Endothelial cell of umbilical vein (primary cell): ENCODE results near the gene NEDD9. TPM values are rescaled to one million over a fixed set of nuclear protein-coding genes. Genes with fewer than 3 reads are reported as not detected.

ENCODE experiments used
- BruUV-seq: library from RNA; stranded (reverse); fragments of 400-500 nt; replicated peaks from 2 replicates; lab custom pipeline; 2021; lab: Mats Ljungman, UMichigan
- CTCF ChIA-PET: fragments of 300-600, 350-600 bp; sonication (Branson Sonifier 250); formaldehyde crosslinking; loops from one replicate; lab custom pipeline; 2021; ENCODE audit warnings: antibody characterized with exemption, inconsistent platforms; lab: Charles Lee
- POLR2A ChIA-PET: fragments of 300-600, 350-600 bp; sonication (Branson Sonifier 250); formaldehyde crosslinking; loops from one replicate; lab custom pipeline; 2021; ENCODE audit warnings: antibody characterized with exemption, inconsistent platforms; lab: Charles Lee
- DNase-seq: peaks from one replicate; pipeline ENCODE4 v3.0.0-alpha.2; 2011; ENCODE audit warnings: low read depth, low spot score
- FAIRE-seq: peaks from 2 replicates; lab custom pipeline; 2011; peaks lifted over from hg19 to GRCh38; lab: Jason Lieb, UNC
- H2AFZ ChIP-seq: 2 replicates; pipeline ENCODE4 v1.6.0; 2012; ENCODE audit warnings: low read depth, low read length, control low read depth, inconsistent platforms
- H3K27ac ChIP-seq: 2 replicates; pipeline ENCODE4 v1.5.1; 2011; ENCODE audit warnings: low read depth, mild to moderate bottlenecking, control low read depth, low read length, moderate library complexity; ENCODE audit not compliant: insufficient read depth
- H3K27me3 ChIP-seq, 2 experiments: 2 replicates each; pipeline versions ENCODE4 v1.6.0 to v1.6.1; 2011; ENCODE audit warnings: low read length in 2 of 2, mixed read lengths in 1 of 2; ENCODE audit not compliant: control insufficient read depth in 2 of 2, insufficient read depth in 2 of 2
- H3K36me3 ChIP-seq, 2 experiments: 2 replicates in 1 of 2; 3 replicates in 1 of 2; pipeline ENCODE4 v1.5.1; 2011; ENCODE audit warnings: low read length in 2 of 2, mild to moderate bottlenecking in 1 of 2, moderate library complexity in 1 of 2; ENCODE audit not compliant: control insufficient read depth in 2 of 2, insufficient read depth in 2 of 2; ENCODE audit errors: extremely low read depth in 1 of 2
- H3K4me1 ChIP-seq: 3 replicates; pipeline ENCODE4 v1.5.1; 2011; ENCODE audit warnings: mild to moderate bottlenecking, low read length; ENCODE audit not compliant: control insufficient read depth, insufficient read depth; ENCODE audit errors: extremely low read depth
- H3K4me2 ChIP-seq: 2 replicates; pipeline ENCODE4 v1.6.1; 2011; ENCODE audit warnings: low read length, control low read depth, mixed read lengths; ENCODE audit not compliant: insufficient read depth
- H3K4me3 ChIP-seq, 3 experiments: fragments of 200-600 bp in 1 of 3; sonication (generic), shearing (Covaris generic) in 1 of 3; replicated peaks in 1 of 3; 2 replicates each; pipeline ENCODE4 v1.5.1; 2011 to 2016; ENCODE audit warnings: control low read depth in 3 of 3, low read length in 3 of 3, mild to moderate bottlenecking in 2 of 3, inconsistent platforms in 1 of 3, low read depth in 1 of 3, moderate library complexity in 1 of 3; ENCODE audit not compliant: insufficient read depth in 1 of 3
- H3K79me2 ChIP-seq: 2 replicates; pipeline ENCODE4 v1.6.0; 2012; ENCODE audit warnings: low read length, inconsistent platforms; ENCODE audit not compliant: control insufficient read depth, insufficient read depth
- H3K9ac ChIP-seq: replicated peaks from 2 replicates; pipeline ENCODE3; 2011; ENCODE audit warnings: low read length, control low read depth; ENCODE audit not compliant: insufficient read depth; ENCODE audit errors: extremely low read depth
- H3K9me1 ChIP-seq: replicated peaks from 3 replicates; pipeline ENCODE4 v1.6.0; 2011; ENCODE audit warnings: mild to moderate bottlenecking, low read length; ENCODE audit not compliant: control insufficient read depth, insufficient read depth; ENCODE audit errors: extremely low read depth
- H3K9me3 ChIP-seq: replicated peaks from 2 replicates; pipeline ENCODE4 v1.5.1; 2012; ENCODE audit warnings: low read length, inconsistent platforms; ENCODE audit not compliant: control insufficient read depth, insufficient read depth
- H4K20me1 ChIP-seq: replicated peaks from 2 replicates; pipeline ENCODE3; 2011; ENCODE audit warnings: mild to moderate bottlenecking, low read length; ENCODE audit not compliant: control insufficient read depth, insufficient read depth; ENCODE audit errors: extremely low read depth
- CTCF ChIP-seq, 2 donors: IDR thresholded peaks; 1 replicate in 1 of 2; 2 replicates in 1 of 2; pipeline ENCODE4 v1.5.1; 2011; ENCODE audit warnings: low read length in 2 of 2, mild to moderate bottlenecking in 2 of 2, moderate library complexity in 2 of 2, control low read depth in 1 of 2, inconsistent platforms in 1 of 2, low read depth in 1 of 2; ENCODE audit not compliant: insufficient read depth in 1 of 2; ENCODE audit errors: extremely low read depth in 1 of 2
- EZH2 ChIP-seq: IDR thresholded peaks from 2 replicates; pipeline ENCODE4 v1.6.1; 2012; ENCODE audit warnings: borderline replicate concordance, low read depth, mild to moderate bottlenecking, moderate library complexity, low read length, inconsistent platforms; ENCODE audit not compliant: severe bottlenecking
- FOS ChIP-seq: IDR thresholded peaks from 2 replicates; pipeline ENCODE4 v1.6.1; 2011; ENCODE audit warnings: mild to moderate bottlenecking, low read length, moderate library complexity, borderline replicate concordance; ENCODE audit not compliant: insufficient read depth
- GATA2 ChIP-seq: IDR thresholded peaks from 2 replicates; pipeline ENCODE4 v1.7.0; 2011; ENCODE audit warnings: low read depth, mild to moderate bottlenecking, moderate library complexity, mixed read lengths, low read length; ENCODE audit not compliant: insufficient read length, insufficient read depth
- JUN ChIP-seq: IDR thresholded peaks from 2 replicates; pipeline ENCODE4 v1.6.1; 2011; ENCODE audit warnings: borderline replicate concordance, low read depth; ENCODE audit not compliant: insufficient read length, insufficient read depth
- MAX ChIP-seq: IDR thresholded peaks from 2 replicates; pipeline ENCODE4 v1.6.1; 2011; ENCODE audit not compliant: insufficient read depth, insufficient read length
- MYC ChIP-seq: IDR thresholded peaks from one replicate; pipeline ENCODE4 v1.6.1; 2011; ENCODE audit warnings: mild to moderate bottlenecking, low read depth, low read length
- POLR2A ChIP-seq: IDR thresholded peaks from 2 replicates; pipeline ENCODE4 v1.6.1; 2012; ENCODE audit warnings: low read depth, mild to moderate bottlenecking, control low read depth, low read length
- POLR2AphosphoS5 ChIP-seq: IDR thresholded peaks from 2 replicates; pipeline ENCODE4 v1.6.1; 2012; ENCODE audit warnings: low read depth, mild to moderate bottlenecking, control low read depth, low read length, moderate library complexity; ENCODE audit not compliant: insufficient read depth
- dilution Hi-C: fragments of 300-500 bp; cut with MboI; formaldehyde crosslinking; loops from one replicate; pipeline ENCODE4 v1.15.0; 2019; ENCODE audit warnings: low sequenced_read_pairs; ENCODE audit not compliant: extremely low pct_ligation_motif_present
- intact Hi-C: fragments of 100-400 bp; cut with micrococcal nuclease; formaldehyde crosslinking; loops from one replicate; pipeline ENCODE4 v1.10.0; 2022
- polyA plus RNA-seq, 4 experiments: library from polyadenylated mRNA; depleted of rRNA in 3 of 4; stranded (reverse) in 3 of 4; unstranded in 1 of 4; fragments of >200 nt; gene quantifications; 2 replicates each; pipeline versions ENCODE4 v1.2.1 to v1.2.3, GENCODE V29; 2011 to 2012; ENCODE audit warnings: missing spikeins in 1 of 4
- total RNA-seq: library from RNA; stranded (reverse); gene quantifications from 2 replicates; pipeline ENCODE4 v1.2.3, GENCODE V29; 2021

The NEDD9 gene
- total and polyA plus RNA-seq, 2 donors (not counting 3 experiments of a cell fraction or from before 2014, with no cell fraction given) = 55.2 to 61.0 TPM

GRCh38 chr6:11179419-11180202 is 52.9 kb downstream of the NEDD9 start:
- peaks cover 3% of the 10 kb centered on the region for H4K20me1 ChIP-seq
- H3K27me3 ChIP-seq = no peaks in the 10 kb centered on the region
- H3K4me2 ChIP-seq = no peak overlapping the region
- no peak overlapping the region for H3K4me3 ChIP-seq
- H3K9me1 ChIP-seq = no peaks in the 10 kb centered on the region
- dilution Hi-C loops = no loop called here
- BruUV-seq = no TSS peak
- ChIA-PET CTCF (interaction anchor here (1.0 to 1.9 kb wide), 3 partner anchors 8 to 317 kb away, joined by 3 to 6 read pairs (median 3); no protein-coding TSS in a partner anchor), POLR2A (no interaction called here)
- no peaks in the 10 kb centered on the region for H3K4me1 ChIP-seq
- H3K9ac ChIP-seq = no peak overlapping the region
- H3K9me3 ChIP-seq = no peaks in the 10 kb centered on the region
- no peaks in the 10 kb centered on the region for H3K79me2 ChIP-seq
- H3K27ac ChIP-seq = no peak overlapping the region
- TF ChIP-seq EZH2 (no peak), GATA2 (no peak), MAX (no peak), FOS (no peak), POLR2AphosphoS5 (no peak), JUN (no peak), CTCF (IDR thresholded peaks at IDR 0.05; ENCODE audit: extremely low read depth in 1 of 2, insufficient read depth in 1 of 2, low read depth in 1 of 2, low read length in 2 of 2) (no peak), MYC (no peak), POLR2A (no peak)
- H2AFZ ChIP-seq = no peak overlapping the region
- intact Hi-C loops = no loop called here
- FAIRE-seq (no peak), DNase-seq (no peak)
- H3K36me3 ChIP-seq = peaks cover 2 to 10% of the 10 kb centered on the region in 2 experiments
